Measurements from ENCODE around the gene STX1A. TPM values are rescaled to one million over a fixed set of nuclear protein-coding genes. Genes with fewer than 3 reads are reported as not detected.
"Not testable (repeated sequence)": the region's sequence is repeated elsewhere in the genome, so short reads cannot be mapped to it uniquely, and the experiment has no call there.

Gene STX1A
- total RNA-seq, 2 experiments from 2014 or later: 22.2 to 24.1 TPM

- POLR2A ChIA-PET: no interaction called here
- CTCF ChIA-PET: interaction anchor here (1.4 kb wide), 1 partner anchor 64 kb away, joined by 6 read pairs; no protein-coding TSS in a partner anchor
Measured at GRCh38 chr7:73671322-73671661, 48.2 kb downstream of the STX1A start.

- POLR2A ChIA-PET: no interaction called here
- CTCF ChIA-PET: interaction anchor here (1.0 to 1.4 kb wide), 2 partner anchors 63 kb away, joined by 5 to 6 read pairs; no protein-coding TSS in a partner anchor
Measured at GRCh38 chr7:73669858-73670385, 49.5 kb downstream of the STX1A start.

- CTCF ChIA-PET: interaction anchor here (1.0 kb wide), 2 partner anchors 62 to 64 kb away, joined by 4 to 5 read pairs; no protein-coding TSS in a partner anchor
- POLR2A ChIA-PET: no interaction called here
Measured at GRCh38 chr7:73669288-73669701, 50.2 kb downstream of the STX1A start.

- ChIA-PET CTCF (interaction anchor here (1.0 kb wide), 2 partner anchors 62 to 64 kb away, joined by 4 to 5 read pairs; no protein-coding TSS in a partner anchor), POLR2A (no interaction called here)
Measured at GRCh38 chr7:73668886-73669230, 50.6 kb downstream of the STX1A start.

- ChIA-PET POLR2A (interaction anchor here (0.5 to 1.2 kb wide), 3 partner anchors 9 to 769 kb away, joined by 3 to 4 read pairs (median 4); no protein-coding TSS in a partner anchor), CTCF (interaction anchor here (0.6 to 1.2 kb wide), 8 partner anchors 11 to 235 kb away, joined by 3 to 9 read pairs (median 4); no protein-coding TSS in a partner anchor)
Measured at GRCh38 chr7:73668103-73668885, 51.2 kb downstream of the STX1A start.

- ChIA-PET POLR2A (interaction anchor here (0.5 to 1.2 kb wide), 2 partner anchors 61 to 768 kb away, joined by 3 to 4 read pairs; no protein-coding TSS in a partner anchor), CTCF (interaction anchor here (0.5 to 1.2 kb wide), 10 partner anchors 11 to 235 kb away, joined by 3 to 9 read pairs (median 3); no protein-coding TSS in a partner anchor)
Measured at GRCh38 chr7:73667344-73668102, 51.9 kb downstream of the STX1A start, which contains the start of gene VPS37D. TSS of gene VPS37D (plus strand) at chr7:73667831. CDS start at chr7:73667959, 128 bp downstream.

GRCh38 chr7:73663033-73663432 is 56.4 kb downstream of the STX1A start:
- ChIA-PET CTCF (no interaction called here), POLR2A (no interaction called here)

- POLR2A ChIA-PET, CTCF ChIA-PET: not testable (repeated sequence)
Measured at GRCh38 chr7:73660594-73660993, 58.9 kb downstream of the STX1A start.

GRCh38 chr7:73659983-73660382 is 59.5 kb downstream of the STX1A start:
- CTCF ChIA-PET: no interaction called here
- POLR2A ChIA-PET: no interaction called here

- CTCF ChIA-PET, POLR2A ChIA-PET: not testable (repeated sequence)
Measured at GRCh38 chr7:73655309-73655708, 64.2 kb downstream of the STX1A start.

- CTCF ChIA-PET: interaction anchor here (0.6 to 1.0 kb wide), 2 partner anchors 35 to 73 kb away, joined by 3 to 4 read pairs; no protein-coding TSS in a partner anchor
- POLR2A ChIA-PET: no interaction called here
Measured at GRCh38 chr7:73652541-73652949, 66.9 kb downstream of the STX1A start.

- POLR2A ChIA-PET: no interaction called here
- CTCF ChIA-PET: no interaction called here
Measured at GRCh38 chr7:73650524-73650923, 68.9 kb downstream of the STX1A start.

- ChIA-PET CTCF (no interaction called here), POLR2A (no interaction called here)
Measured at GRCh38 chr7:73649576-73649975, 69.9 kb downstream of the STX1A start.

Other genes starting within 250 kb of the STX1A start
- 100 to 1,000 TPM; 115 TPM for gene BAZ1B, start 197.4 kb downstream of the STX1A start, total RNA-seq
- gene BCL7B, start 162.0 kb downstream of the STX1A start, total RNA-seq: 10 to 100 TPM; 68.7 to 71.4 TPM
- 10 to 100 TPM; 36.3 to 37.8 TPM for gene TBL2, start 141.1 kb downstream of the STX1A start, total RNA-seq
- not detected for gene MLXIPL, start 95.1 kb downstream of the STX1A start, total RNA-seq
- under 1 TPM; 0.13 to 0.23 TPM for gene VPS37D, start 51.8 kb downstream of the STX1A start, total RNA-seq
- gene DNAJC30, start 36.2 kb downstream of the STX1A start, total RNA-seq: 10 to 100 TPM in 1 of 2 experiments, 1 to 10 TPM in 1; 9.3 to 11.0 TPM
- gene BUD23, start 36.1 kb downstream of the STX1A start, total RNA-seq: 100 to 1,000 TPM; 109 to 112 TPM
- gene ABHD11, start 19.1 kb upstream of the STX1A start, total RNA-seq: 10 to 100 TPM; 26.1 to 26.6 TPM
- gene CLDN3, start 50.6 kb upstream of the STX1A start, total RNA-seq: not detected
- gene CLDN4, start 111.3 kb upstream of the STX1A start, total RNA-seq: not detected
- gene METTL27, start 122.8 kb upstream of the STX1A start, total RNA-seq: under 1 TPM in 1 of 2 experiments, not detected in 1; 0.21 TPM
- gene TMEM270, start 141.5 kb upstream of the STX1A start, total RNA-seq: not detected

Measured in activated CD8-positive, alpha-beta memory T cell treated with anti-CD3 and anti-CD28 coated beads for 36 hours (primary cell).